HL-60 (cell line): ENCODE data around the gene RAP1GAP.

Experiments used
- DNase-seq, 2 experiments: peaks; one replicate each; pipeline ENCODE4 v3.0.0-alpha.2; 2010 to 2020; ENCODE audit warnings: low read depth in 1 of 2, low spot score in 1 of 2
- H3K27ac ChIP-seq: fragments of 250-450 bp; sonication (Bioruptor Pico); replicated peaks from 2 replicates; pipeline ENCODE4 v1.5.1; 2020; ENCODE audit warnings: mild to moderate bottlenecking, moderate library complexity
- H3K27me3 ChIP-seq: fragments of 250-450 bp; sonication (Bioruptor Pico); 2 replicates; pipeline ENCODE4 v1.5.1; 2021; ENCODE audit warnings: mild to moderate bottlenecking, moderate library complexity; ENCODE audit not compliant: insufficient read depth, poor library complexity, severe bottlenecking
- H3K4me3 ChIP-seq: replicated peaks from 2 replicates; pipeline ENCODE4 v1.5.1; 2011; ENCODE audit warnings: mild to moderate bottlenecking, control low read depth, low read length; ENCODE audit not compliant: insufficient read depth
- CTCF ChIP-seq: IDR thresholded peaks from one replicate; pipeline ENCODE4 v1.5.1; 2011; ENCODE audit warnings: low read length, control low read depth, inconsistent platforms; ENCODE audit not compliant: insufficient read depth
- GABPA ChIP-seq: IDR thresholded peaks from 2 replicates; pipeline ENCODE4 v1.6.1; 2012; ENCODE audit warnings: low read depth
- POLR2AphosphoS5 ChIP-seq: IDR thresholded peaks from 2 replicates; pipeline ENCODE4 v1.6.1; 2012; ENCODE audit warnings: low read depth
- SPI1 ChIP-seq: IDR thresholded peaks from 2 replicates; pipeline ENCODE4 v1.6.1; 2012; ENCODE audit warnings: low read depth, mild to moderate bottlenecking, borderline replicate concordance
- TF ChIP-seq, protein P1 (sequence below): IDR thresholded peaks from 2 replicates; pipeline ENCODE4 v1.6.1; 2012; ENCODE audit warnings: low read depth; ENCODE audit not compliant: insufficient replicate concordance

The RAP1GAP gene

DNA sequence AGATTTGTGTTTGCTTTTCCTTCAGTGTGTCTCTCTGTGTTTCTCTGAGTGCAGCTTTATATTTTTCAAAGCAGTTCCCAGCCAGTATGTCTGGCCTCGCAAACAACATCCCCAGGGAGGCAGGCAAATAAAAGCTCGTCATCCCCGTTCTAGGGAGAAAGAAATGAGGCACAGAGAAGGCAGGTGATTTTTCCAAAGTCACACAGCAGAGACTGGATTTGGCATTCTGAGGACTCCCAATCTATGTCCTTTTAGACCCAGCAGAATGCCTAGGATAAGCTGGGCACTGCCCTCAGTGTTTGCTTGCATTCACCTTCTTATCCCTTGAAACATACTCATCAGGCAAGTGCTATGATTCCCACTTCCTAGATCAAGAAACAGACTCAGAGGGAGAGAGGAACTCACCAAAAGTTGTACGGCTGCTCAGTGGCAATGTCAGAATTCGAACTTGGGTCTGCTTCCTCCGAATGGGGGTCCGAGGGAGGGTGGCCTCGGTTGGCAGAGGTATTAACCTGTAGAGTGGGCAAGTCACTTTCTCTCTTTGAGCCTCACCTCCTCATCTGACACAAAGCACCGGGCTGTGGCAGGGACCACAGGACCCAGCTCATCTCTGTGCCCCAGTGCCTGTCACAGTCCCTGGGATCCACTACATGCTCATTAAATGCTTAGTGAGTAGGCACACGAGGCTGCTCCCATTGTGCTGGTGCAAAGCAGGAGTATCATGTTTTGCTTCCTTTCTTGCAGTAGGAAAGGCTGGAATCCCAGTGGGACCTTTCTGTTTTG is 4.2 kb downstream of the RAP1GAP start:
- Histone ChIP-seq H3K27me3 (no peaks in the 10 kb centered on the region), H3K27ac (peak overlapping the region; percentile 52), H3K4me3 (no peak overlapping the region)
- DNase-seq = no peak
- TF ChIP-seq GABPA = no peak
- no peak for TF ChIP-seq CTCF
- TF ChIP-seq SPI1 = no peak
- TF ChIP-seq, protein P1, sequence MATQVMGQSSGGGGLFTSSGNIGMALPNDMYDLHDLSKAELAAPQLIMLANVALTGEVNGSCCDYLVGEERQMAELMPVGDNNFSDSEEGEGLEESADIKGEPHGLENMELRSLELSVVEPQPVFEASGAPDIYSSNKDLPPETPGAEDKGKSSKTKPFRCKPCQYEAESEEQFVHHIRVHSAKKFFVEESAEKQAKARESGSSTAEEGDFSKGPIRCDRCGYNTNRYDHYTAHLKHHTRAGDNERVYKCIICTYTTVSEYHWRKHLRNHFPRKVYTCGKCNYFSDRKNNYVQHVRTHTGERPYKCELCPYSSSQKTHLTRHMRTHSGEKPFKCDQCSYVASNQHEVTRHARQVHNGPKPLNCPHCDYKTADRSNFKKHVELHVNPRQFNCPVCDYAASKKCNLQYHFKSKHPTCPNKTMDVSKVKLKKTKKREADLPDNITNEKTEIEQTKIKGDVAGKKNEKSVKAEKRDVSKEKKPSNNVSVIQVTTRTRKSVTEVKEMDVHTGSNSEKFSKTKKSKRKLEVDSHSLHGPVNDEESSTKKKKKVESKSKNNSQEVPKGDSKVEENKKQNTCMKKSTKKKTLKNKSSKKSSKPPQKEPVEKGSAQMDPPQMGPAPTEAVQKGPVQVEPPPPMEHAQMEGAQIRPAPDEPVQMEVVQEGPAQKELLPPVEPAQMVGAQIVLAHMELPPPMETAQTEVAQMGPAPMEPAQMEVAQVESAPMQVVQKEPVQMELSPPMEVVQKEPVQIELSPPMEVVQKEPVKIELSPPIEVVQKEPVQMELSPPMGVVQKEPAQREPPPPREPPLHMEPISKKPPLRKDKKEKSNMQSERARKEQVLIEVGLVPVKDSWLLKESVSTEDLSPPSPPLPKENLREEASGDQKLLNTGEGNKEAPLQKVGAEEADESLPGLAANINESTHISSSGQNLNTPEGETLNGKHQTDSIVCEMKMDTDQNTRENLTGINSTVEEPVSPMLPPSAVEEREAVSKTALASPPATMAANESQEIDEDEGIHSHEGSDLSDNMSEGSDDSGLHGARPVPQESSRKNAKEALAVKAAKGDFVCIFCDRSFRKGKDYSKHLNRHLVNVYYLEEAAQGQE = no peak
- no peak for TF ChIP-seq POLR2AphosphoS5

DNA sequence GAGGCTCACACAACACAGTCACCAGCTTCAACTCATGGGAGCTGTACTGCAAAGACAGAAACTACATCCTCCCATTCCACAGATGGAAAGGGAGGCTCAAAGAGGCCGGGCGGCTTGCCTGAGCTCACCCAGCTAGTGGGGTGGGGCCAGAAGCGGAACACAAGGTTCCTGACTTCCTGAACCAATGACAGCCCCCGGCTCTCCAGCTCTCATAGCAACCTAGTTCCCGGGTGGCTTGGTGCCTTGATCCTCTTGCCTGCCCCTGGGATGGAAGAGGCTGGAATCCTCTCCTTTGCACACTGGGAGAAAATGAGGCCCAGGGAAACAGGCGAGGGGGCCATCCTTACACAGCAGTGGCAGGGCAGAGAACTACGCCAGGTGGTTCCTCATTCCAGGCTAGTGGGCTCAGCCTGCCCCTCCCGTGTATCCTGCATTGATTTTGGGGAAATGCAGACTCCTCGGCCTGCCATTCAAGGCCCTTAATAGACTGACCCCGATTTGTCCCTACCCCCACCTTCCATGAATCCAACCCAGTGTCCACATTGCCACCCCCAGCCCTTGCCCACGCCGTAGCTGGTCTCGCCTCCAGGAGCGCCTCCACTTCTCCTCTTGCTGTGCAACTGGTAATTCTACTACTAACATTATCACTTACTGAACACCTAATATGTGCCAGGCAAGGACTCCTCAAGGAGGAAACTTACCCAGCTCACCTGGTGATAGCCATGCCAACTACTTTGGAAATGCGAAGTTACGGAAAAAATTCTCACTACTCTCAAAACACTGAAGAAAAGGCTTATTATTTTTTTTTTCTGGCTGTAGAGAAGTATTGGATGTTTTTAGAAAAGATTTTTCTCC is 5.0 kb downstream of the RAP1GAP start:
- no peak overlapping the region for H3K27ac ChIP-seq

More for the DNA sequence above, 5.0 kb downstream of the RAP1GAP start:
- DNase-seq = peak in 1 of 2 experiments; percentile 51
- H3K27me3 ChIP-seq = no peaks in the 10 kb centered on the region
- TF ChIP-seq SPI1 (peak; percentile 45; the same call in 1 of the 2 replicates), CTCF (no peak)
- TF ChIP-seq, protein P1 = peak; percentile 23
- peak overlapping the region; percentile 20 for H3K4me3 ChIP-seq
